NCI-H2196 treated with DMSO at 0.1 percent for 48 hours (cell line): ENCODE data around the gene ANO7.

Source experiments
- DNase-seq: peaks from one replicate; lab custom pipeline; 2025; ENCODE audit not compliant: unreplicated experiment; lab: John Stamatoyannopoulos, UW

ANO7 gene

DNA sequence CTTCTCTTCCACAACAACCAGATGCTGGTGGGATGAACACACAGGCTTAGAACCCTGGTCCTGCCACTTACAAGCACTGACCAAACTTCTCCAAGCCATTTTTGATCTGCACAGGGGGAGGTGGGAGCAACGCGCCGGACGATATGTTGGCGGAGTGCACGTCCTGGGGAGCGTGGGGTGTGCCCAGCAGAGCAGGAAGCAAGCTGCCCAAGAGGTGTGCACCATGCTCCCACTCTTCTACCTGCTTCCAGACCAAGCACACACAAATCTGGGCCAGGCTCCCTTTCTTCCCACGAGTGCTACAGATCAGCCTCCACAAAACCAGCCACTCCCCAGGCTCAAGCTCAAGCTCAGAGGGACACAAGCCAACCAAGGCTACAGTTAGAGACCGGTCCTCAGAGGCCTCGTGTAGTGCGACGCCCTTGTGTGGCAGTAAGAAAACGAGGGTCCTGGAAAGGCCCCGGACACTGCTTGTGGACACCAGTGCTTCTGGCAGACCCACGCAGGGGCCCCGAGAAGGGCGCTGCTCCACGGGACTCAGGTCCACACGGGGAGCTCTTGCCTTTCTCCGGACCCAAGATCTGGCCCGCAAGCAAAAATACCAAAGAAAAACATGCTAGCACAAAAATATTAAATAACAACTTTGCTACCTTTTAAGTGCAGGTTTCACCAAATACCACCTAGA, 52.0 kb downstream of the ANO7 start:
- DNase-seq = no peak

DNA sequence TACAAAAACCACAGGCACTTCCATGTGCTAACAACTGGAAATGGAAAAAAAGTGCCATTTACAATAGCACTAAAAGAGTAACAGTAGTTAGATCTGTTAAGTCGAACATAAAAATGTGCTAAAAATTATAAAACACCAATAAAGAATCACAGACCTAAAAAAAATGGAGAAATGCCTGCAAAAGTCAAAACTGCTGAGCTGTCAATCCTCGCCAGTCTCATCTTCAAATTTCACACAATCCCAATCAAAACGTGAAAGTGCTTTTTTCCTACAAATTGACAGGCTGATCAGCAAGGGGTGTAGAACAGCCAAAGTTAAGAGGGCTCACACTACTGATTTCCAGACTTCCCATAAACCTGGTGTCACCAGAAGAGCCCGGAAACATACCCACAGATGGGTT, 53.2 kb downstream of the ANO7 start:
- no peak for DNase-seq

DNA sequence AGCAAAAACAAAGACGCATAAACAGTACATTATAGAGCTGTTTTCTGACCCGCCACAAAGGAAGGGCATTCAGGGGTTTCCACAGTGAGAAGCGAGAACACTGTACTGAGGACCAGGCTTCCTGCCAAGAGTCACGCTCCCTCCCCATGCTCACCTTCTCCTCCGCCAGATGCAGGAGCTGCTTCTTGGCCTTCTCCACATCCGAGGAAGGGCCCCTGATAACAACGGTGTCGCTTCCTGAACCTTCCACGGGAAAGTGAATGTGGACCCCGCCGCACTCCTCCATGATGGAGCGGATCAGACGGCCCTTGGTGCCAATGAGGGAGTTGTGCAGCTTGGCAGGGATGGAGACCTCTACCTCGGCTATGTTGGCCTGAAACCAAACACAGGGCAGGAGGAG, 53.8 kb downstream of the ANO7 start:
- no peak for DNase-seq

DNA sequence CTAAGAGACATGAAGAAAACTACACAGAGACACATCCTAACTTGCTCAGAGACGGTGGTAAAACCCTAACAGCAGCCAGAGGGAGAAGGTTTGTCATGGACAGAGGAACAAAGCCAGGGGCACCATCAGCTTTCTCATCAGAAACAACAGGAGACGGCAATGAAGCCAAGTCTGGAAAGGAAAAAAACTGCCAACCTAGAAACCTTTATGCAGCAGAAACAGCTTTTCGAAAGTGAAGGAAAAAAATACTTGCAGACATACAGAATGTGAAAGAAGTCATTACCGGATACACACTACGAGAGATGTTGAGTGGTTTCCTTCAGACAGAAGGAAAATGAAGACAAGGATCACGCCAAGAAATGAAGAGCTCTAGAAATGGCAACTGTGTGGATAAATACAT, 55.9 kb downstream of the ANO7 start:
- DNase-seq = no peak

DNA sequence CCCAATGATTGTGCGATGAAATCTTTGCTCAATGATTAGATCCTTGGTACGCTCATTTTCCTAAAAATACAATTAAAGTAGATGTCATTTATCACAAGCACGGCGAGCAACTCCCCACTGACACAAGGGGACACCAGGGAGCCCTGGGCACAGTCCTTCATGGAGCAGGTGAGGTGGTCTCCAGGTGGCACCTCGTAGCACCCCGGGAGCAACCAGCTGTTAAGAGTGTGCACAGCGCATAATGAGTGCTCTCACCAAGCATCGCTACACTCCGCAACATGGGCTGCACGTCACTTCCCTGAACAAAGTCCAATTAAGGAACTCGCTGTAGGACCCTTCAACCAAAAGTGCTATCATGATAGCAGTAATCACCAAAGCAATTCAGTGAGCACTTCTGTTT, 59.8 kb downstream of the ANO7 start:
- no peak for DNase-seq

DNA sequence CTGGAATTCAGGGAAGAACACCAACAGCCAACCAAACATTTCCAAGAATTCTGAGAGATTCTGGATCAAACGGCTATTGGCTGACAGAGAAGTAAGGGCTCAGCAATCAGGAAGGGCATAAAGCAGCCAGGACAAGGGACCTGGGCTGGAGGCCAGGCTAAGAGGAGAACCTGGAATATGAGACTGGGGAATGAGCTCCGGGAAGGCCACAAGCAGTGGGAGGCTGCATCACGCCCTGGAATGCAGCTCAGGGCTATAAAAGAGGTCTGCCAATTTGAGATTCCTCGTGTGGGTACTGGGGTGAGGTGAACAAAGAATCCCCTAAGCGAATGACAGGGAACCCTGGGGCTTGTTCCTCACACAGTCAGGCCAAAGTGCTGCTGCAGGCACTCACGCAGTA, 60.4 kb downstream of the ANO7 start:
- no peak for DNase-seq

DNA sequence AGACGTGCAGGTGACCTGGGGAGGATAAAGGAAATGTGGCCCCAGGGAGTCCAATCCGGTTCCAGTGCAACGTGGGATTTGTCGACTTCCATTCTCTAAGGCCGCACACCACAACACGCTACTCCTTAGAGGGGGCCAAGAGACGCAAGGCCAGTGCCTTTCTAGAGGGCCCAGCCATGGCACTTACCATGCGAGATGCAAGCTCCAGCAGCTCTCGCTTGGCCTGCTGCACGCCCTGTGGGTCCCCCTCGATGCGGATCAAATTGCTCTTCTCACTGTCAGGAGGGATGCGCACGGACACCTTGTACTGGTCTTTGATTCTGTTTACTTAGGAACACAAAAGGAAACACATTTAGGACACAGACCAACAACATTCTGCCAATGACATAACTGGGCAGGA, 61.2 kb downstream of the ANO7 start:
- DNase-seq = no peak

DNA sequence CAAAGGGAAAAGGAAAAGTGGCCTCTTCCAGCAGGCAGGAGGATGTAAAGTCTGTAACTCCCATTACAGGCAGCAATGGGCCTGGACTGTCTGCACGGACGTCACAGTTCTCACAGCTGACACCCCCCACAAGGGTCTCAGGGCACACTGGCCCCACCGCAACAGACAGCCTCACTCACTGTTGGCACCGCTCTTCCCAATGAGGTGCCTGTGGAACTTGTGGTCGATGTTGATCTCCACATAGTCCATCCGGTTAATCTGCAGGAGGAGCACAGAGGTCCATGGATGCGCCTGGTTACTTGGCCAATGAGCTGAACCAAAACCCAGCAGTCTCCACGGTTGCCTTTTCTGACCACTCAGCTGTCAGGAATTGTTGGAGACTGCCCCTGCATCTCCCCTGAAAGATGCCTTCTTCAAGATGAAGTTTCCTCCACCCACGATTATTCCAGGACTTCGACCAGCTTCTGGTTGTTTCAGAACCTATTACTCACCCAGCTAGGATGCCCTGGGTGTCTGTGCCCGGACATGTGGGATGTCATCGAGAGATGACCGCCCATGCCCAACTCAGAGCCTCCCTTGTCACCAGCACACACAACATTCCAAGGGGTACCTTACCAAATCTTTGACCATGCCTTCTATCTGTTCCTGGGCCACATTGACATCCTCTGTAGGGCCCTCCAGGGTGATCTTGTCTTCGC, 64.5 kb downstream of the ANO7 start:
- DNase-seq = no peak

DNA sequence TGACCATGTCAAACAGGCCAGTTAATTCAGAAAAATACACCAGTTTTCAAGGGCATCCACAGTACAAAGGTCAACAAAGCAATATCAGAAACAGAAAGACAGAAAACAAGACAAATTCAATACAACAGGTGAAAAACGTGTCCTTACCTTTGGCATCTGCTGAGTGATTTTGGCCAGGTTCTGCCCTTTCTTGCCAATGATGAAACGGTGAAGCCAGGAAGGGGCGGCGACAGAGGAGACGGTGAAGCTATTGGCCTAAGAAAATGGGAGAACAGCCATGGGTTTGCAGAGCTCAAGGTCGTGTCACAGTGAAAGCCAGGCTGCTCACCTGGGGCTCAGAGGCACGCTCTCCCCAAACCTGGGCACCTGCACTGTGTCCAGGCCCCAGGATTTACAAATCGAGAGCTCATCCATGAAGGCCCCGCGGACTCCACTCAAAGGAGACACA, 66.5 kb downstream of the ANO7 start:
- DNase-seq = no peak

DNA sequence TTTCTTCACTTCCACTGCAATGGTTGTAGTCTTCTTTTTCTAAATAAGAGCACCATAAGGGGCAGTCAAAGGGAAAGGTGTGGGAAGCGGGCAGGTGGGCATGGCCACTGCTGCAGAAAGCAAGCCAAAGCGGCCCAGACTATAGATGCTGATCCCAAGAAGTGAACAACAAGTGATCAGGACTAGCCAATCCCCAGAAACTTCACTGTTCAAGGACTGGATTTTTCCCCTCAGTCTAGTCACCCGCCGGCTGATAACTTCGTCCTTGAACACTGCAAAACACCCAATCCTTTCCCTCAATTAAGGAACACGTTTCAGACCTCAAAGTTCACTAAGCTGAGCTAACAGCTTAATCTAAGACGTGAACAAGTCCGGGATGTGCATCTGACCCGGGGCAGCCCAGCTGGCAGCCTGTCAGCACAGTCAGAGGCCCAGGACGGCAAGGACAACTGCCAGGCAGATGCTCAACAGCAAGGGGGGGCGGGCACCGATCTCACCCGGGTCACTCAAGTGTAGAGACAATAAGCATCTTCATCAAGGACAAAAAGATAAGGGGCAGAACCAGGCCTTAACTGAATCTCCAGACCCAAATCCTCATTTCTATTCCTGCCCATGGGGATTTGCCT, 67.2 kb downstream of the ANO7 start:
- no peak for DNase-seq

DNA sequence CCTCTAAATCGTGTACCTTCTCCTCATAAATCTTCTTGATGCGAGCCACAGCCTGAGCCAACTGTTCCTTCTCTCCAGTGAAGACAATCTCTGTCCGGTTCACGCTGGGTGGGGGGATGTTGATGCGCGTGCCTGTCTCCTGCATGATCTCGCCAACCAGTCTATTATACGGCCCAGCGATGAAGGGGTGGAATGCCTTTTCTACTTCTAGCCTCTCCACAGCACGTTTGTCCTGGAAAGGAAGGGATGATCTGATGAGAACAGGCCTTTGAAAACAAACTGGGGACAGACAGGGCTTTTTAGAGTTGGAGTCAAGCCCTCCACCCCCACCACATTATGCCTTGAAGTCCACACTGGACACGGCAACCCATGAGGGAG, 67.7 kb downstream of the ANO7 start:
- no peak for DNase-seq

DNA sequence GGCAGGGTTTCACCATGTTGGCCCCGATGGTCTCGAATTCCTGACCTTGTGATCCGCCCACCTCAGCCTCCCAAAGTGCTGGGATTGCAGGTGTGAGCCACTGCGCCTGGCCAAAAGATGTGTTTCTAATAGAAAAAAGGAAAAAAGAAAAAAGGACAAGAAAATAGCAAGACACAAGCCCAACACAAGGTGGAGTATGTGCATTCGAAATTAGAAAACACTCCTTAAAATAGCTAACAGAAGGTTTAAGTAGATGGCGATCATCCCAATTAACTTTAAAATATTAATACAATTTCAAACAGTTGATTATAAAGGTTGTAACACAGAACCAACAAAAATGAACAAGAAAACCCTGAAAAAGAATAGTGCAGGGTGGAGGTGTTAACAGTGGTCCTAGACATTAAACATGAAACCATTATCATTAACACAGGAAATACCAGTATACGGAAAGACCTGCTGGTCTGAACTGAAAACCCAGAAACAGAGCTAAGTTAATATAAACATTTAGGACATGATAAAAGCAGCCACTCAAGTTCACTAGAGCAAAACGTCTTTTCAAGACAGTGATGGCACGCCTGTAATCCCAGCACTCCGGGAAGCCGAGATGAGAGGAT, 69.0 kb downstream of the ANO7 start:
- no peak for DNase-seq

DNA sequence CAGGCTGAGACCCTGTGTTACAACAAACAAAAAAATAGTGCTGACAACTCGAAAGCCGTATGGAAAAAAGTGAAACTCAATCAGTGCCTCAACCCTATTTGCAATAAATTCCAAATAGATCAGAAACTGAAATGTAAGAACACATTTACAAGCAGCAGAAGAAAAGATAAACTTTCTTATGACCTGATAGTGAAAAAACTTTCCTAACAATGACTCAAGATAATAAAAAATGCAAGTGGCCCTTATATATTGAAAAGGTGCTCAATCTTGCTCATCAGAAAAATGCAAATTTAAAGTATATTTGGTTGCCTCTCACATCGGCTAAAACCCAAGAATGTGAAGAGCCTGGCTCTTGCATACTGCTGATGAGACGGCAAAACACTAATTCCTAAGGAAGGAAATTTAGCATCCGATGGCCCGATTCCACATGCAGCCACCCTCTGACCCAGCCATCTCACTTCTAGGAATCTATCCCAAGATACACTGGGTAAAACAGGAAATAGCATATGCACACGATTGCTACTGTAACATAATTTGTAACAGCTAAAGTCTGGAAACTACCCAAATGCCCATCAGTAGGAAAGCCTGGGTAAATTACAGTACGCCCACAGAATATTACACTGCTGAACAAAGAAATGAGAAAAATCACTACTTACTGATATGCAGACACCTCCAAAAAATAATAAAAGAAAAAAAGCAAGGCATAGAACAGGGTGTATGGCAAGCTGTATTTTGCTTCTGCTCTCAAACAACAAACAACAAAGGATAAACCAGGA, 70.2 kb downstream of the ANO7 start:
- DNase-seq = no peak

DNA sequence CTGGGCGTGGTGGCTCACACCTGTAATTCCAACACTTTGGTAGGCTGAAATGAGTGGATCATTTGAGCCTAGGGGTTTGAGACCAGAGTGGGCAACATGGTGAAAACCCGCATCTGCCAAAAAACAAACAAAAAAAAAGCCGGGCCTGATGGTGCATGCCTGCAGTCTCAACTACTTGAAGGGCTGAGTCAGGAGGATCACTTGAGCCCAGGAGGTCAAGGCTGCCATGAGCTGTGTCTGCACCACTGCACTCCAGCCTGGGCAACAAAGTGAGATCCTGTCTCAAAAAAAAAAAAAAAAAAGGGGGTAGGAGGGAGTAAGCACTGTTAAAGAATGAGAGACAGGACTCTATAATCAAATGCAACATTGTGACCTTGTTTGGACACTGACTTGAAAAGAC, 72.4 kb downstream of the ANO7 start:
- DNase-seq = no peak

DNA sequence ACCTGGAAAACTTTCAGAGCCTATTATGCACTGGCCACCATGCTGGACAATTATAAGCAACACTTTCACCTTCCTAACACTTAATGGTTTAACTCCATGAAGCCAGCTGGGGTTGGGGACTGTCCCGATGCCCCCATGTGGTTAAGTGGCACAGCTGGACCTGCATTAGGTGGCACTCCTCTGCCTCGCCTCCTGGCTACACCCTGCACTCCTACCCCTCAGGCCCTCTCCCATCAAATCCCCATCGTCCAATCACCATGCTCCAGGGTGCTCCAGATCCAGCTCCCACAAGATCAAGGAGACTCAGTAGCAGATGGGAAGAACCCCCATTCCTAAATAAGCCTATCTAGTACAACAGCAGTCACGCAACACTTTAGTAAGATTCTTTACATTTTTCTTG, 73.2 kb downstream of the ANO7 start:
- no peak for DNase-seq

DNA sequence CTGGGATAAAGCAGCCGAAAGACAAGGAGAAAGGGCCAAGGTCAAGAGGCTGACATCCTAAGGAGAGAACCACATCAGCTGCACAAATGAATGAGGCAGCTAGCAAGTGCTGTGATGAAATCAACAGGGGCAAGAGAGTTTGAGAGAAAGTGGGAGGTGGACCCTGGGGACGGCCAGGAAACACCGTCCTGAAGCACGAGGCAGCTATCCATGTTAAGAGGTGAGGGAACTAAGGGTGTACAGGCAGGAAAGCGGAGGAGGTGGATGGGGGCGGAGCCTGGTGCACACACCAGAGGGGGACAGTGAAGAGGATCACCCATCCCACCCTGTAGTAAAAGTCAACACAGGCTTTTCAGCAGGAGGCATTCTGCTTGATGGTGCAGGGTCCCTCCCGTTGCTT, 74.6 kb downstream of the ANO7 start:
- no peak for DNase-seq

DNA sequence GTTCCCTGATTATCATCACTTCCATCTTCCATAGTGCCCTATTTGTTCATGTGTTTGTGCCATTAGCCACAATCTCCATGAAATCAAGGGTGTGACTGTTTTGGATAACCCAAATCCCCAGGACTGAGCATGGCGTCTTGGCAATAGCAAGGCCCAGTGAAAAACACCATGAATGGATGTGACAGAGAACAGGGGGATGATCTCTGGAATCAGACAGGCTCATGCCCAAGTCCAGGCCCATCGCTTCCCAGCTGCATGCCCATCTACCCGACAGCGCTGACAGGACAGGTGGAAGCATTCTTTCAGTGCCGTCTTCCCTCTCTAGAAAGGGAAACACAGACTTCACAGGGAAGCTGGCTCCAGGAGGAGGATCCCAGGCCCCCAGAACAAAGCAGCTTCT, 77.0 kb downstream of the ANO7 start:
- DNase-seq = no peak

DNA sequence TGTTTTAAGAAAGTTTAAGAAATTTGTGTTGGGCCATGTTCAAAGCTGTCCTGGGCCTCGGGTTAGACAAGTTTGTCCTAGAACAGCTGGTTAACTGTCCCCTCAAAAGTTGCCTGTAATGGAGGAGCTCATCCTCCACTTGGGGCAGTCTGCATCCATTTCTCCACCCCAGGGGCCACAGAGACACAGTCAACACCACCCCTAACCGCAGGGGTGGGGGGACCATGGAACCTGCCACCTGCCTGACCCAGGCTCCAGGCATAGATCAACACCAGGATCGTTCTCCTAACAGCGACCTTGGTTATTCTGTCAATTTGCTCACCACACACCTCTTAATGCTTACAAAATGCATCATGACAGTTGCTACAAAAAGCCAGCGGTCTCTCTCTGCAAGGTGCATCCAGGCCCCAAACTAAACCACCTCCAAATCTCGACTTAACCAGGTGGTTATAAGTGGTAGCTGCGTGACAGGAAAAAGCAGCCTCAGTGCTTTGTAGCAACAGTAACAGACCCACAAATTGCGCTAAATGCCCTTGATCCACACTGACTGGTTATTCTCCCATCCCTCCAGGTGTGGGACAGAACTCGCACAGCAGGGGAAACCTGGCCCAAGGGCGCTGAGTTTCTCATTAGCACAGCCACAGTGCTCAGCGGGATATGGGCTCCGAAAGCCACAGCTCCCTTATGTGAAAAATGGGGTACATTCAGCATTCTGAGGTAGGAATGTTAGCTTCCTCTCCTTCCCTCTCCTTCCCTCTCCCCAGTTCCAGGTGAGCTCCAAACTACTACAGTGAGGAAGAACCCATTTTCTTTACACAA, 79.0 kb downstream of the ANO7 start:
- no peak for DNase-seq

DNA sequence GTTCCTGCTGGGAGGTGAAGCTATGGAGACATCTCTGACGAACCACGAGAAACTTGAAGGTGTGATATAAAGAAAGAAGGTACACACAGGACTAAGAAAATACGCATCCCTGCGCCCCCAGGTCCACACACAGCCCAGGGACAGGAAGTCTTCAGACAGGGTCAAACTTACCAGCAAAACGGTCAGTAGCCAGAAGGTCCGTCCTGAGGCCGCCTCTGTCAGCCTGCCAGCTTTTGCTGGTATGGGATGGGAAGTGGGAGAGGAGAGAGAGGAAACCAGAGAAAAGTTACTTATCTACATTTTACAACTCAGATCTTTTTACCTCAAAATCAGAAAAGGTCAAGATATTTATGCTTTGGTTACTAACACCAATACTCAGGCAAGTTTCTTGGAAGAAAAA, 79.8 kb downstream of the ANO7 start:
- DNase-seq = no peak

DNA sequence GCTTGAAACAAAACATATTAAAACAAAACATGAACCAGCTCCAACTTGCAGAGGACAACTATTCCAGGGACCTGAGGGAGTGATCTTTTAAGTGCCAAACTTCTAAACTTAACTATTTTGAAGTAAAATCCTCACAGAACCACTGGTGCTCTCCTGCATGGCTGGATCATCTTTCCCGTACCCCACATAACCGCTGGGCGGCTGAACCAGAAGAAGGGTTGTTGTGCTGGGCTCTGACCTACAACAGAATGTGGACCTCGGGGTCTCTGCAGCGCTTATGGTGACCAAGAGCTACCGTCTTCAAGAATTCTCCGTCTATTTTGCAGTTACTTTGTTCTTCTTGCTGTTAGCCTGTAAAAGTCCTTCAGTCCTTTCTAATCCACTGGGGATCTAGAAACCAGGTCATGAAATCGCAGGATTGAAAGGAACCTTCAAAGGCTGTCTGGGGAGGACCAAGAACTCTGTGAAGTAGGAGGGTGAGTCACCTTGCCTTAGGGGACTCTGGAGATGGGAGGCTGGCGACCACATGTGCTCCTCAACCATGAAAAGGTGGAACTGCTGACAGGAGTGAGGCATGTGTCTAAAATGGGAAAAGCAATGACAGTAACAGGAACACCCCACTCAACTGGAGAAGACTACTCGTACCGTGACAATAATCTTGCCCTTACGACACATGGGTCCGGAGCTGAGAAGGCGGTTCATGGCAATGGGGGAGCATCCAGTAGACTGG, 80.4 kb downstream of the ANO7 start:
- no peak for DNase-seq
